ENCODE results near the gene WDR64. TPM values are rescaled to one million over a fixed set of nuclear protein-coding genes. Genes with fewer than 3 reads are reported as not detected.

The WDR64 gene
- total RNA-seq, 6 experiments from 2014 or later, result 0.17 to 0.27 TPM; not detected in 4

- Histone ChIP-seq H3K4me3 (no peak overlapping the region), H3K27ac (no peak overlapping the region), H3K36me3 (no peaks in the 10 kb centered on the region), H3K27me3 (no peaks in the 10 kb centered on the region), H3K9me3 (no peaks in the 10 kb centered on the region), H3K4me1 (no peaks in the 10 kb centered on the region)
- WGBS (ENCODE audit: insufficient coverage, low coverage, low lambda C conversion rate, missing lambda C conversion rate), result 87% methylated on average over 4 of the region's 4 CpGs
- intact Hi-C loops (cut with DNase I), result no loop called here
- no peak for ATAC-seq
- no peak for DNase-seq
- TF ChIP-seq CTCF (IDR thresholded peaks at IDR 0.05) (no peak), POLR2A (IDR thresholded peaks at IDR 0.05) (no peak)
Measured at GRCh38 chr1:241772932-241773500, 120.9 kb downstream of the WDR64 start.

- no peak for DNase-seq
- no peak for ATAC-seq
- no peak for TF ChIP-seq CTCF (IDR thresholded peaks at IDR 0.05)
- TF ChIP-seq POLR2A (IDR thresholded peaks at IDR 0.05), result no peak
- intact Hi-C loops (cut with DNase I), result no loop called here
- 46% methylated on average over 4 of the region's 4 CpGs for WGBS (ENCODE audit: insufficient coverage, low coverage, low lambda C conversion rate, missing lambda C conversion rate)
- H3K27me3 ChIP-seq, result no peaks in the 10 kb centered on the region
- no peaks in the 10 kb centered on the region for H3K9me3 ChIP-seq
- no peaks in the 10 kb centered on the region for H3K36me3 ChIP-seq
- no peak overlapping the region for H3K27ac ChIP-seq
- no peaks in the 10 kb centered on the region for H3K4me1 ChIP-seq
- no peak overlapping the region for H3K4me3 ChIP-seq
Measured at GRCh38 chr1:241773991-241774390, 121.9 kb downstream of the WDR64 start.

- 93% methylated on average over 2 of the region's 2 CpGs for WGBS (ENCODE audit: insufficient coverage, low coverage, low lambda C conversion rate, missing lambda C conversion rate)
- intact Hi-C loops (cut with DNase I), result no loop called here
- H3K27me3 ChIP-seq, result no peaks in the 10 kb centered on the region
- no peaks in the 10 kb centered on the region for H3K36me3 ChIP-seq
- ATAC-seq, result no peak
- no peak for TF ChIP-seq CTCF (IDR thresholded peaks at IDR 0.05)
- no peak for TF ChIP-seq POLR2A (IDR thresholded peaks at IDR 0.05)
- DNase-seq, result no peak
- no peak overlapping the region for H3K4me3 ChIP-seq
- no peak overlapping the region for H3K27ac ChIP-seq
- no peaks in the 10 kb centered on the region for H3K4me1 ChIP-seq
- no peaks in the 10 kb centered on the region for H3K9me3 ChIP-seq
Measured at GRCh38 chr1:241775021-241775420, 122.9 kb downstream of the WDR64 start.

GRCh38 chr1:241776911-241777310 lies 124.8 kb downstream of the WDR64 start:
- intact Hi-C loops (cut with DNase I), result no loop called here
- no peak for TF ChIP-seq CTCF (IDR thresholded peaks at IDR 0.05)
- TF ChIP-seq POLR2A (IDR thresholded peaks at IDR 0.05), result no peak

GRCh38 chr1:241778117-241778516 lies 126.0 kb downstream of the WDR64 start:
- 82% methylated on average over 1 of the region's 1 CpG for WGBS (ENCODE audit: insufficient coverage, low coverage, low lambda C conversion rate, missing lambda C conversion rate)
- H3K4me1 ChIP-seq, result no peaks in the 10 kb centered on the region
- H3K36me3 ChIP-seq, result no peaks in the 10 kb centered on the region
- no peaks in the 10 kb centered on the region for H3K9me3 ChIP-seq
- intact Hi-C loops (cut with DNase I), result no loop called here
- ATAC-seq (no peak), DNase-seq (no peak)
- TF ChIP-seq CTCF (IDR thresholded peaks at IDR 0.05), result no peak
- no peak for TF ChIP-seq POLR2A (IDR thresholded peaks at IDR 0.05)
- no peak overlapping the region for H3K27ac ChIP-seq
- H3K27me3 ChIP-seq, result no peaks in the 10 kb centered on the region
- H3K4me3 ChIP-seq, result no peak overlapping the region

More at GRCh38 chr1:241776911-241777310, 124.8 kb downstream of the WDR64 start:
- Histone ChIP-seq H3K4me3 (no peak overlapping the region), H3K27me3 (no peaks in the 10 kb centered on the region), H3K9me3 (no peaks in the 10 kb centered on the region), H3K36me3 (no peaks in the 10 kb centered on the region), H3K27ac (no peak overlapping the region), H3K4me1 (no peaks in the 10 kb centered on the region)
- ATAC-seq (no peak), DNase-seq (no peak)
